Measurements from ENCODE around the gene ZNF280D. TPM values are rescaled to one million over a fixed set of nuclear protein-coding genes. Genes with fewer than 3 reads are reported as not detected.
"Not testable (repeated sequence)": the region's sequence is repeated elsewhere in the genome, so short reads cannot be mapped to it uniquely, and the experiment has no call there.

Gene ZNF280D
- 10 to 100 TPM; 41.1 to 57.9 (median 44.6) TPM for polyA plus RNA-seq (ENCODE audit: insufficient read length in 4 of 4)

- DNase-seq (ENCODE audit: low read depth in 4 of 4, low spot score in 2 of 4), result peak; percentile 48 to 85 (median 74)
Measured at GRCh38 chr15:56733136-56734012, at the start of gene ZNF280D. TSS of gene ZNF280D (minus strand) at chr15:56733509. CDS start at chr15:56707109, 26,400 bp downstream.

DNA sequence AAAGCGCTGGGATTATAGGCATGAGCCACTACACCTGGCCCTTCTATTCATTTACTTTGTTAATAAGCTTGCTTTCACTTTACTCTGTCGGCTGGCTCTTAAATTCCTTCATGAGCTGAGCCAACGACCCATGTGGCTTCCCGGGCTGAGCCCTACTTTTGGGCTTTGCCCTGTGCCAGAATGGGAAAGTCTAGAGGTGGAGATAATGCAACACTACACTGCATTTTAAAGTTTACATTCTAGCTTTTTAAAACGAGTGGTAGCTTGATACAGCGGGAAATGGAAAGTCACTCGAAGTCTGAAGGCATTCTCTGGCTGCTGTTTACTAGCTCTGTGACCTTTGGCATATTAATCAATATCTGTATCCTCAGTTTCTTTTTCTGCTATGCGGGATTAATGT lies 49.0 kb upstream of the ZNF280D start:
- DNase-seq (ENCODE audit: low read depth in 4 of 4, low spot score in 2 of 4), result no peak

DNA sequence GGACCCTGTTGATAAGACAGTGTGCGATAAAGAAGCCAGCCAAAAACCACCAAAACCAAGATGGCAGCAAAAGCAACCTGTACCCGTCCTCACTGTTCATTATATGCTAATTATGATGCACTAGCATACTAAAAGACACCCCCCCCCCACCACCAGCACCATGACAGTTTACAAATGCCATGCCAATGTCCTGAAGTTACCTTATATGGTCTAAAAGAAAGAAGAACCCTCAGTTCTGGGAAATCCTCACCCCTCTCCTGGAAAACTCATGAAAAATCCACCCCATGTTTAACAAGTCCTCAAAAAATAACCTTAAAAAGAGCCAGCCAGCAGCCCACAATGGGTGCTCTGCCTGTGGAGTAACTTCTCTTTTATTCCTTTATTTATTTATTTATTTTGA lies 48.4 kb upstream of the ZNF280D start:
- no peak for DNase-seq (ENCODE audit: low read depth in 4 of 4, low spot score in 2 of 4)

- not testable (repeated sequence) for DNase-seq (ENCODE audit: low read depth in 4 of 4, low spot score in 2 of 4)
Measured at GRCh38 chr15:56780102-56780725, 46.9 kb upstream of the ZNF280D start.

DNA sequence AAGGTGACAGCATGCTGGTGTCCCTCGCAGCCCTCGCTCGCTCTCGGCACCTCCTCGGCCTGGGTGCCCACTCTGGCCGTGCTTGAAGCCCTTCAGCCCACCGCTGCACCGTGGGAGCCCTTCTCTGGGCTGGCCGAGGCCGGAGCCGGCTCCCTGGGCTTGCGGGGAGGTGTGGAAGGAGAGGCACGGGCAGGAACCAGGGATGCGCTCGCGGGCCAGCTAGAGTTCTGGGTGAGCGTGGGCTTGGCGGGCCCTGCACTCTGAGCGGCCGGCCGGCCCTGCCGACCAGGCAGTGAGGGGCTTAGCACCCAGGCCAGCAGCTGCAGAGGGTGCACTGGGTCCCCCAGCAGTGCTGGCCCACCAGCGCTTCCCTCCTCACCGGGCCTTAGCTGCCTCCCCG lies 46.1 kb upstream of the ZNF280D start:
- DNase-seq (ENCODE audit: low read depth in 4 of 4, low spot score in 2 of 4), result not testable (repeated sequence)

GRCh38 chr15:56778761-56779160 lies 45.5 kb upstream of the ZNF280D start:
- no peak for DNase-seq (ENCODE audit: low read depth in 4 of 4, low spot score in 2 of 4)

DNA sequence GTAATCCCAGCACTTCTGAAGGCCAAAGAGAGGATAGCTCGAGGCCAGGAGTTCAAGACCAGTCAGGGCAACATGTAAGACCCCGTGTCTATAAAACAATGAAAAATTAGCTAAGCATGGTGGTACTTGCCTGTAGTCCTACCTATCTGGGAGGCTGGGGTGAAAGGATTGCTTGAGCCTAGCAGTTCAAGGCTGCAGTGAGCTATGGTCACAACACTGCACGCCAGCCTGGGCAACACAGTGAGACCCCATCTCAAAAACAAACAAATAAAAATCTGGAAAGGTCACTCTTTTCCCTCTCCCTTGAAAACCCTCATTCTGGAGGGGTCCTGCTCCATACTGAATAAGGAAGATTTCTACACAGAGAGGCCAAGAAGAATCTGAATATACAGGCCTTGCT lies 43.5 kb upstream of the ZNF280D start:
- DNase-seq (ENCODE audit: low read depth in 4 of 4, low spot score in 2 of 4), result no peak

- no peak for DNase-seq (ENCODE audit: low read depth in 4 of 4, low spot score in 2 of 4)
Measured at GRCh38 chr15:56775641-56776040, 42.3 kb upstream of the ZNF280D start.

DNA sequence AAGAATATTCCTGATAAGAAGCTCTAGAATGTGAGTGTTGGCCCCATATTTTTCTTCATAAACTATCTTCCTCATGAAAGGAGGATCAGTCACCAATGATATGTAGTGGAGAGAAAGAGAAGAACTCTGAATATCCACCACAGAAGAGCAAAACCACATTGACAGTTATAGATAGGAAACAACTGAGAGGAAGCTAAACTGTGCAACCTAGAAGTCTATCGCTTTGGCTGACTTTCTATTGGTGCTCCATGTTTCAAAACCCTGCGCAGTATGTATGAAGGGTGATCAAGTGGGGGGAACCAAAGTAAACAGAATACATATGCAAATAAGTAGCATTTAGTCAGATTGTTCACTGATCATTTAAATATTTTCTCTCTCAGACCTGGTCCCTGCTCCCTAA lies 41.0 kb upstream of the ZNF280D start:
- DNase-seq (ENCODE audit: low read depth in 4 of 4, low spot score in 2 of 4), result no peak

DNA sequence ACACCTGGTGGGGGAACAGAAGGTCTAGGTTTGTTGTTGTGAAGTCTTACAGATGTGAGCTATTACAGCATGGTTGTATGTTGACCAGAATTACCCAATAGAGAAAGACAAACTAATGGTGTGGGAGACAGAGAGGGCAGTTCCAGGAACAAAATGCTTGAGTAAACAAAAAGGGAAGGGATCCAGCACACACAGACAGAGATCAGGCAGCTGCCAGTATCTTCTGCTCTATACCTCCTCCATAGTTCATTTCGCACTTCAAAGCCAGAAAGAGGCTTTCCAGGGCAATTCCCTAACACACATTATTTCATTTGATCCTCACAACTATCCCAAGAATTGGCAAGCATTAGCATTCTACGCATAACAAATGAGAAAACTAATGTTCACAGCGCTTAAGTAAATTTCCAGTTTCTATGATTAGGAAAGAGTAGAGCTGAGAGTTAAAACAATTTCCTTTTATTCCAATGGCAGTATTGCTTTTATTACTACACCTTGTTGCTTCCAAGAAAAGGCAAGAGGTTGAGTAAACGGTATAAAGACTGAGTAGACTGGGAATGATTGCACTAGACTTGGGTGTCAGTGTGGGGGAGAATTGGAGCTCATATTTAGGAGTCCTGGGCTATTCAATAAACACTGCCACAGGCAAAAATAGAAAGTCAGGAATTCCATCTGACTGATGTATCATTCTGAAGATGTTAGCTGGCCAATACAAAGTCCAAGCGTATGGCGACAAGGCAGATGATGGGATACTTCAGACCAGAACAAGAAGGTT lies 39.7 kb upstream of the ZNF280D start:
- DNase-seq (ENCODE audit: low read depth in 4 of 4, low spot score in 2 of 4), result no peak

DNA sequence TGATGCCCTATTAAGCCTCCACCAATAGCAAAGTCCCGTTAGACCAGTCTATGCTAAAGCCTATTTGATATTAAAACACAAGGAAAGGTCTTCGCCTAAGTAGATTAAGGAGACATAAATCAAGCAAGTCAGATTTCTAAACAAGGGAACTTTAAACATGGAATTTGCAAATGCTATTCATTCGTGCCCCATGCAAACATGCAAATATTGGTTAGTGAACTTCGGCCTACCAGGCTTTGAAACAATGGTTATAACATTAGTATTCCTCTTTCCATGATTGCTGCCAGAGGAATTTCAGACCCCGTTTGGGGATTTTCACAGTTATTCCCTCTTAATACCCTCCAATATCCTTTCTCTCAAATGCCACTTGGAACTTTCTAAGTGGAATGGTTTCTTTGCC lies 36.9 kb upstream of the ZNF280D start:
- DNase-seq (ENCODE audit: low read depth in 4 of 4, low spot score in 2 of 4), result no peak

- no peak for DNase-seq (ENCODE audit: low read depth in 4 of 4, low spot score in 2 of 4)
Measured at GRCh38 chr15:56767315-56767714, 34.0 kb upstream of the ZNF280D start.

DNA sequence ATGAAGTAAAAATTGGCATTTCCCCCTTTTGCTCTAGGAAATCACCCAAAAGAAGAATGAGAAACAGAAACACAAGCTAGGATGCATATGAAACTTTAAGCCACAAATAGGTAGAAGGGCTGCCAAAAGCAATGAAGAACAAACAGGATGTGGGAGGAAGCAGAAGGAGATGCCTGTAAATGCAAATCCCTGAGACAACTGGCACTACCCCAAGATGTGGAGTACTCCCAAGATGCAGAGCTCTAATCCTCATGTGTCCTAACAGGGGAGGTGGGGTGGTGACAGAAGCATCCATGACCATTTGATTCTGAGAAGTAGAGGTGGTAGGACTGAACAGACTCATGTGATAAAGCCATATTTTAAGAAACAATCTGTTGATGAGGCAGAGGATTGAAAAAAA lies 31.9 kb upstream of the ZNF280D start:
- DNase-seq (ENCODE audit: low read depth in 4 of 4, low spot score in 2 of 4), result no peak

DNA sequence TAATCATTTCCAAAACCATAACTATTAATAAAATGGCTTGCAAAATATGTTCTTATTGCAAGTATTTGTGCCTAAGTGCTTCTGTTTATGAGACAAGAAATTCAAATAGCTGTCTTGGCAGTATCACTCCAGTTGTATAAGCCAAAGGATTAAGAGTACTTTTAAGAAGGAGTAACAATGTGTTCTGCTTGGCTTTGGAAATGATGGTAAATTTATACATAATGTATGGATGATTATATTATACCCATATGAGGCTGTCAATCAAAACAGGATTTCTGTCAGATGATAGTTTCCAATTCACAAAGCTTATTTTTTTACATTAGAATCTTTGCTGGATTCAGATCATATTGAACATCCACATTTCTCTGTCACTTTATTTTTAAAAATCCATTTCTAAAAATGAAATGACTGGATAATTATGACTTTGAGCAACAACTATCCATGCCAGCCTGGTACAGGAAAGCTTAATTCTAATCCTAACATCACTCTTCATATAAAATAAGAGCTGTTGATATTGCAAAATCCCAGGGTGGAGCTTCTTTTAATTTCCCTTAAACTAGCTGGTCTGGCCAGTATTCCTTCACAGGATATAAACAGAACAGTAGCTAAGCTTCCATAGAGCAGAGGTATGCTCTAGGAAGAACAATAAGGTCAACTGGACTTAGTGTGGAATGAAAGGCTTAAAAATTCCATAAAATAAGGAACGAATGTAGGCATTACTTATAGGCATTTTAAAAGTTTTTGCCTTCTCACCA lies 30.0 kb upstream of the ZNF280D start:
- DNase-seq (ENCODE audit: low read depth in 4 of 4, low spot score in 2 of 4), result no peak

GRCh38 chr15:56760186-56760585 lies 26.9 kb upstream of the ZNF280D start:
- DNase-seq (ENCODE audit: low read depth in 4 of 4, low spot score in 2 of 4), result no peak

GRCh38 chr15:56759450-56759845 lies 26.1 kb upstream of the ZNF280D start:
- no peak for DNase-seq (ENCODE audit: low read depth in 4 of 4, low spot score in 2 of 4)

GRCh38 chr15:56758770-56759449 lies 25.6 kb upstream of the ZNF280D start:
- DNase-seq (ENCODE audit: low read depth in 4 of 4, low spot score in 2 of 4), result no peak

DNA sequence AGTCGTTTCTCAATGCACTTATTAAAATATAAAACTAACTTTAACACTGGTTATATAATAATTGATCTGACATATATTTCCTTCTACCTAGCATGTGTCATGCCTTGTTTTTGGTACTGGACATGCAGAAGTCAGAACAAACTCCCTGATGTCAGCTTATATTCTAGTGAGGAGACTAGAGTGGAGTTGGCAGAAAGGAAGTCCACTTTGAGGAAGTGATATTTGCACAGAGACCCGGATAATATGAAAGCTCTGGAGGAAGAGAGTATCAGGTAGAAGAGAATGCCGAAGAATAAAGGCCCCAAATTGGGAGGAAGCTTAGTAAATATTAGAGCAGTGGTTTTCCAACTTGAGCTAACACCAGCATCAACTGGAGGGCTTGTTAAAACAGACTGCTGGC lies 24.6 kb upstream of the ZNF280D start:
- no peak for DNase-seq (ENCODE audit: low read depth in 4 of 4, low spot score in 2 of 4)

DNA sequence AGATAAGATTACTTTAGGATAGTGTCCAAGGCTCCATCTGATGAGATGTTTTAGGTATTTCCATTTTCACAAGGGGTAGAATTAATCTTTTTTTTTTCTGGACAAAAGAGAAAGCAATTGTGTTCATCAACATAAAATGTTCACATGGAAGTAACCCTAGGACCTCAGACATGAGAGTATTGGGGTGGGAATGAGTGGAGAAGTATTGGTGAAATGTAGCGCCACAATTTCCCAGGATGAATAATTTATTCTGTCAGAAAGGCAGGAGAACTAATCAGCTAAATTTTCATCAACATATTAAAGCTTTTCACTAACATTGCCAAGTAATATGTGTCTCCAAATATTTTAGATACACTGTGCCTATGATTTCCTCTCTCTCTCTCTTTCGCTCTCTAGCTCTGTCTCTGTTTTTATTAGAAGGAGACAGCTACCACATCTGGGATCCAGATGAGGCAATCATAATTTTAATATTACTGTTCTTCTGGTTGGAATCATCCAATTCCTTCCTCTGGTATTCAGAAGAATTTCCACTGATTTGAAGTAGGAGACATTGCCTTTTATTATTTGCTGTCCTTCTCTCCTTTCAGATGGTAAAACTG lies 21.6 kb upstream of the ZNF280D start:
- DNase-seq (ENCODE audit: low read depth in 4 of 4, low spot score in 2 of 4), result no peak

- DNase-seq (ENCODE audit: low read depth in 4 of 4, low spot score in 2 of 4), result no peak
Measured at GRCh38 chr15:56752986-56753385, 19.7 kb upstream of the ZNF280D start.

Data from left renal cortex interstitium (tissue), 4 donors.